HG03159 (cell line): ENCODE results near the gene SERPINB6.

ENCODE experiments used
- ATAC-seq: cut with Tn5 transposase; IDR thresholded peaks from one replicate; pipeline ENCODE4 v1.9.1; 2021; ENCODE audit warnings: mild to moderate bottlenecking, moderate library complexity; ENCODE audit not compliant: unreplicated experiment

Gene SERPINB6

GRCh38 chr6:2999618-3000557 lies 28.5 kb upstream of the SERPINB6 start, which contains the start of gene NQO2:
TSS of gene NQO2 (plus strand) at chr6:2999894. CDS start at chr6:3006553, 6,659 bp downstream.
- peak; percentile 60 for ATAC-seq

DNA sequence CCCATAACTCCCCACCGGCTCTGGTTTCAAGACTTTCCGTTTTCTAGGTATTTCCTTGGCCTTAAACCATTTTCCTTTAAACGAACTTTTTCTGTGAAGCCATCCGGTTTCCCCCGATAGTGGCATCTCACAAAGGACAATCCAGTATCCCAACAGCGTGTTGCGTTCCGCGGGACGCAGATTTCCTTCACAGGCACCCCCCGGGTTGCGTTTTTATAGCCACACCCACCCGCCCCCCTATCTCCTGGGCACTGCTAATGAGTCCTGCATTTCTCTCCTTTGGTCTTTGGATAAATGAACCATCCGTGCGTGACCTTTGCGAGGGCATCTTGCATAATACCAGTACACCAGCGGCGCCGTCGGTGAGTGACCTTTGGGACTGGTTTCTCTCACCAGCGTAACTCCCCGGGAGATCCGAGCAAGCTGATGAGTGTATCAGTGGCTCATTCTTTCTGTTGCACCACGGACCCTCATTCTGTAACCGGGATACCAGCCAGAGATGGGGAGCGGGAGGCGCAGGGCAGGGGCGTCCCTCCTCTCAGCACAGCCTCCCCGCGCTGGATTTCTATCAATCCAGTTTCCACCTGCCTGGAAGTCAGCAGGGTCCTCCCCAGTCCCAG lies 27.7 kb upstream of the SERPINB6 start:
- ATAC-seq: peak; percentile 22

GRCh38 chr6:2998249-2998997 lies 27.1 kb upstream of the SERPINB6 start:
- ATAC-seq: peak; percentile 40

GRCh38 chr6:2993755-2994317 lies 22.5 kb upstream of the SERPINB6 start:
- ATAC-seq: no peak

DNA sequence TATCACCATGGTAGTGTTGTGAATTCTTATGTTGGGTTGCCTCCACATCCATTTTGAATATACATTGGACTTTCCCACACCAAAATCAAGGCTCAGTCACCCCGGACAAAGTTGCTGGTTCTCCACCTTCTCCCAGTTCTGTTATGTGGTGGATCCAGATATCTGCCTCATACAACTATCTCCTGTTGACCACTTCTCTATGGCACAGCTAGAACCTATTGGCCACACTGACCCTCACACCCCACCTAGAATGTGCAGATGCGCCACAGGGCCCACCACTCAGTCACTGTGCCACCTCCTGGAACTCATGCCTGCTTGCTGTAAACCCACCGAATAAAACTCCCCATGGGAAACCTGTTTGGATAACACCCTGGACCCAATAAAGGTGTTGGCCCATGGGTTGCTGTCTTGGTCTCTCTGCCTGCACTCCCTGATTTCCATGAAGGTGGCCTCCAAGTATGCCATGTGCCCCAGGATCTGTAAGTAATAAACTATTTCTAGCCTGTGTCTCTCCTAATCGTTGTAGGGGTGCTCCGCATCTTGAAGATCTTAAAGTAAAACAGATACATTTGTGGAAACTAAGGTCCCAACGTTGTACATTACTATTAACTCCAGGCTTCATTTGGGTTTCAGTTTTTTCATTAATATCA lies 21.1 kb upstream of the SERPINB6 start:
- ATAC-seq: no peak

DNA sequence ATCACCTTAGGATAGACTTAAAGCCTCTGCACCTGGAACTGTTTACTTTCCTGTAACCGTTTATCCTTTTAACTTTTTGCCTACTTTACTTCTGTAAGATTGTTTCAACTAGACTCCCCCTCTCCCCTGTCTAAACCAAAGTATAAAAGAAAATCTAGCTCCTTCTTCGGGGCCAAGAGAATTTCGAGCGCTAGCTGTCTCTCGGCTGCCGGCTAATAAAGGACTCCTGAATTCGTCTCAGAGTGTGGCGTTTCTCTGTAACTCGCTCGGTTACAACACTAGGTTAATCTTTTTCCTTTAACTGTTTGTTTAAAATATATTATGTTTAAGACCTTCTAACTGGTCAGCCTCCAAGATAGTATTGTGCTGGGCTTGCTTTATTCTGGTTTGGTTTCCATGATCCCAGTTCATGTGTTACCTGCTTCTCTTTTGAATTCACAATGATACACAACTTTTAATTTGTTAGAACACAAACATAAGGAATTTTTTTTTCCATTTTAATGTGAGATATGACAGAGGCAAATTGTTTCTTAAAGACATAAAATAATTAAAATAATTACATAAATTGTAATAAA lies 19.7 kb upstream of the SERPINB6 start:
- ATAC-seq: no peak

DNA sequence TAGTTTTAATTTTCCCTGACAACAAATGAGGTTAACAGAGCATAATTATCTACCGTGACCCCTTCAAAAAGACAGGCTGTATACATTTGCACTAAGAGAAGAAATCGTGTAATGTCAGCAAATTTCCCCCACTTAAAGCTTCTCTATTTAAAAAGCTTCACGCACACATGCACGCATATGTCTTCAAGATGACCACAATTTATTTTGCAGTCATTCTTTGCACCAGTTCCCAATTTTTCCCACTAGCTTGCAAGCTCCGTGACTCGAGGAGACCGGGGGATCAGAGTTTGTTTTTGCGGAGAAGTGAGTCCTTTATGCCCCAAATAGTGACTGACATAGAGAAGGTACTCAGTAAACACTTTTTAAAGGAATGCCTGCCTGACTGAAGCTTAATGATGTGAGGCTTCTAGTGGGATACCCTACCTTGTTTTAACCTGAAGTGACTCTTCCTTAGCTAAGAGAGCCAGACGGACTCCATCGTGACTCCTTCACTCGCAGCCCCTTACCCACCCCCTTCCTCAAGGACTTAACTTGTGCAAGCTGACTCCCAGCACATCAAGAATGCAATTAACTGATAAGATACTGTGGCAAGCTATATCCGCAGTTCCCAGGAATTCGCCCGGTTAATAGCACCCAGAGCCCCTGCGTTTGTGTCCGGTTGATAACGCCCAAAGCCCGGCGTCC lies 19.0 kb upstream of the SERPINB6 start:
- ATAC-seq: no peak

DNA sequence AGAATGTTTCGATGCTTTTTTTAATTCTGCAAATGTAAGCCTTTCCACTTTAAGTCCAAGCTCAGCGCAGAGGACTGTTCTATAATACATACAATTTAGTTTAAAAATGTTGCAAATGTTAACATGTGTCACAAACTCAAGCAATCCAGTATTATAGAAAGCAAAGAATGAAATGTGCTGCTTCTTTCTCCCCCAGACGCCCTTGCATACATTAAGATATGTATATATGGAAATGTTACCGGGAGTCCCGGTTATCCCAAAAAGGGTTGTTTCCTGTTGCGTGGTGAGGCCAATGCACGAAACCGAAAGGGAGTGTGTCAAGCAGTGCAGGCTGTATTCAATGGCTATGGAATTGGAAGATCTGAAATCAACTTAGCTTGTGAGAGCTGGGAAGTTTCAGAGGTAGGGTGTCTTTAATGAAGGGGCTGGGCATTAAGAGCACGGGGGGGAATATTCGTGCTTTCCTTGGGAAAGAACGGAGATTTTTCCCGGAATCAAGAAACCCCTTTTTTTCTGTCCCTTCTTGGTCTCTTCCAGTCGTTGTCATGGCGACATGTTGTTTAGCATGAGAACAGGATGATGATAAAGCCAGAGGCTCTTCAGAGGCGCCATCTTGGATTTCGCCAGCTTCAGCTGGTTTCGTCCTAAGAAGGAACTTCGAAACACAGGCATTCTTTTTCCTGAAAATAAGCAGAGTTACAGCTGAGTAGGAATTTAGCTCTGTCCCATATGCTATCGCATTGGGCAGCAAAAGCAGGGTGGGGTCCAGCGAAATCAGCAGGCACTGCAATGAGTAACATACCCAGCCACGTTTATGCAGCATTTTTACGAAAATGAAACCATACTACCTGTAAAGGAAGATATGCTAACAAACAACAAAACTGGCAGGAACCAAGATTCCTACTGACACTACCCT lies 18.2 kb upstream of the SERPINB6 start:
- peak; percentile 71 for ATAC-seq

DNA sequence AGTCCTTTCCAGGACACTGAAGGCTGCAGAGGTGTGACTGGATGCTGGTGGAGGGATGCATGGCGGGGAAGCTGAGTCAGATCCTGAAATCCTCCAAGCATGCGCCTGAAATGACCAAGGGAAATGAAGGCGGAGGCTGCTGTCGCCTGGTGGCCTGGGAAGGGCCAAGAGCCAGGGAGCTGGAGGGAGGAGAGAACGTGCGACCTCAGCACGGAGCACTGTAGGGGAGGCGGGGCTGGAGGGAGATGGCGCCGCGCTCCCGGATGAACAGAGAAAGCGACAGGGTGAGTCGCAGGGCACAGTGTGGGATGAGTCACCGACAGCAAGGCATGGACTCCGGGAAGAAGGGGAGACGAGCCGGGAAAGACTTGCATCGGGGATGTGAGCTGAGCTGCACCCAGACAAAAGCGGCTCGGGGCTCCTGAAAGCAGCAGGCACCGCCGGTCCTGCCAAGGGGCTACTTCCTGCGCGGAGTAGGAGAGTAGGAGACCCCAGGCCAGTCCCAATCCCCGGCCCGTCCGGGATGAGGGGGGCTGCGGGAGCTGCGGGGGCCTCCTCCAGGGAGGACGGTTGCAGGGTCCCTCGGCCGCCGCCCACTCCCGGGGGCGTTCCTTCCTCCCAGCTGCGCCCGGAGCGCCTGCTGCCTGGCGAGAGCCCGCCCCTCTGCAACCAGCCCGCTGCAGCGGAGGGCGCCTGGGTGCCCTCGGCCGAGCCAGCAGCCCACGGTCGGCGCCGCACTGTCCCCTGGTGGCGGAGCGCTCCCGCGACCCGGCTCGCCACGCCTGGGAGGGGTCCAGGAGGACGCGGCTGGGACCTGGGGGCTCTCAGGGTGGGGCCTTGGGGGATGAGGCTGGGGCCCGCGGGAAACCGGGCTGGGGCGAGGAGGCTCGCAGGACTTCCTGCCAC lies 17.3 kb upstream of the SERPINB6 start:
- peak; percentile 66 for ATAC-seq

DNA sequence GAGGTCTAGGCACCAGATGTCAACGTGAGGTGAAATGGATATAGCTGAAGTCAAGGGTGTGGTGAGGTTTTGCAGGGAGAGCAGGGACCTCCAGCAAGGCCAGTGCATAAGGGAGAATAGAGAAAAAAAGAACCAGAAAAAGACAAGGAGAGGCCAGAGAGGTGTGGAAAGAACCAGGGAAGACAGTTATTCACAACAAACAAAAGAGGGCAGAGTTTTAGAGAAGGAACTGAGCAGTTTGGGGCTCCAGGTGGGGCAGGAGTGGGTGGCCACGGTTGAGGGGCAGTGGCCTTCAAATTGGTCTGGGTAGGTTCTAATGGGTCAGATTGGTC lies 16.7 kb upstream of the SERPINB6 start:
- ATAC-seq: no peak

- ATAC-seq: no peak
Measured at GRCh38 chr6:2986722-2987221, 15.4 kb upstream of the SERPINB6 start.

DNA sequence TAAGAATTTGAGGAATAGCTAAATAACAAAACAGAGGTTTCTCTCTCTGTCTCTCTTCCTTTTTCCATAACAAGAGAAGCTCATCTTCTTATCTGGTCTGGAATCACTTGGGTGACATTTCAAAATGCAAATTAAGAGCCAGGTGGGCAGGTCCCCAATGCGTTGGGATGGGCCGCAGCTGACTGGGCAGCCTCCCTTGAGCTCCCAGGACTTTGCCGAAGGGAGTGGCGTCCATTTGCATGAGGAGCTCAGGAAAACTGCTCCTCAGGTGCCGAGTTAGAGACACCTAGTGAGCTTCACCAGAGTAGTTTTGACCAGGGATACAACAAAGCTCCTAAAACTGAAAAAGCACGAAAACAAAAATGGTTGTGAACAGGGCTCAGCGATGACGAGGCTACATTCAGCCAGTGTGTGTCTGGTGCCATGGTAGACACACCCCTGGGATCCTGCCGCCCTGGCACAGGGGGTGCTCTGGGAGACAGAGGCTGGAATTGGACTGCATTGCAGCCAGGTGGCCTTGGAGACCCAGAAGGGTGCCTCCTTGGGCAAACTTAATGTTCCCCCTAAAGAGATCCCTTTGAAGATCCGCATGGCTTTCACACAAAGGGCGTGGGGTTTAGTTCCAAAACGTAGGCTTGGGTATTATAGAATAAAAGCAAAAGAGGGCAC lies 13.5 kb upstream of the SERPINB6 start:
- no peak for ATAC-seq

GRCh38 chr6:2982426-2983117 lies 11.2 kb upstream of the SERPINB6 start:
- no peak for ATAC-seq

DNA sequence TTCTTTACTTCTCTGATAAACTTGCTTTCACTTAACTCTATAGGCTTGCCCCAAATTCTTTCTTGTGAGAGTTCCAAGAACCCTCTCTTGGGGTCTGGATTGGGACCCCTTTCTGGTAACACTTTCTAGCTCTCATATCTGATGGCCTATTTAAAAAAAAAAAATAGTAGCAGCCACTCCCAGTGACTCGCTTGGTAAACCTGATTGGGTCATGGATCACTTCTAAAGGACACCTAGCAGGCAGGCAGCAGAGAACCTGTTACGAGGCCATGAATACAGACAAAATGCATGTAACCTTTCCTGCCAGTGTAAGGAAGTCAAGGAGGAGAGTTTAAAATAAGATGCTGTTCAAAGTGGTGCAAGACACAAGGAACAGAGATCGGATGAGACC lies 9.1 kb upstream of the SERPINB6 start:
- ATAC-seq: no peak

- no peak for ATAC-seq
Measured at GRCh38 chr6:2979819-2980464, 8.6 kb upstream of the SERPINB6 start.

DNA sequence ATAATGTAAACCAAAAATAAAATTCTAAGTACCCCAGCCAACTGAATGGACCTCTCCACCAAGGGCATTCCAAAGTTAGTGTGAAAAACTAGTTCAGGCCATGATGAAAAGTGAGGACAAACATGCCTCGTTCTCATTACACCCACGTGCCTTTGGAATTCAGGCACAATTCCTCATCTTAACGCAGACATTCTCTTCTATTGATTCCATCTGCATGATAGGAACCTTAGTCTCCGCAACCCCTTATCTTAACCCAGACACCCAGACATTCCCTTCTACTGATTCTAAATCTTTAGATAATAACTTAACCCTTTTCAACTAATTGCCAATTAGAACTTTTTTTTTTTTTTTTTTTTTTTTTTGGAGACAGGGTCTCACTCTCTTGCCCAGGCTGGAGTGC lies 7.6 kb upstream of the SERPINB6 start:
- no peak for ATAC-seq
